Body of pancreas (tissue), 4 donors: ENCODE measurements around the gene DTNB.

ENCODE experiments used
- CTCF ChIP-seq, 7 experiments: fragments of 450-650 bp in 4 of 7; fragments of 200-600 bp in 3 of 7; sonication (generic) in 3 of 7; IDR thresholded peaks; one replicate each; pipeline ENCODE4 v1.5.1; 2016 to 2019; ENCODE audit warnings: antibody characterized with exemption in 7 of 7
- POLR2A ChIP-seq, 3 donors: fragments of 450-650 bp; IDR thresholded peaks; one replicate each; pipeline ENCODE4 v1.6.1; 2016; ENCODE audit warnings: antibody characterized with exemption in 3 of 3, mild to moderate bottlenecking in 2 of 3

GRCh38 chr2:25478736-25479135 lies 194.6 kb downstream of the DTNB start:
- TF ChIP-seq CTCF (IDR thresholded peaks at IDR 0.05) (no peak), POLR2A (IDR thresholded peaks at IDR 0.05) (no peak)
